Measurements from ENCODE around the gene AGAP3.

AGAP3 gene

DNA sequence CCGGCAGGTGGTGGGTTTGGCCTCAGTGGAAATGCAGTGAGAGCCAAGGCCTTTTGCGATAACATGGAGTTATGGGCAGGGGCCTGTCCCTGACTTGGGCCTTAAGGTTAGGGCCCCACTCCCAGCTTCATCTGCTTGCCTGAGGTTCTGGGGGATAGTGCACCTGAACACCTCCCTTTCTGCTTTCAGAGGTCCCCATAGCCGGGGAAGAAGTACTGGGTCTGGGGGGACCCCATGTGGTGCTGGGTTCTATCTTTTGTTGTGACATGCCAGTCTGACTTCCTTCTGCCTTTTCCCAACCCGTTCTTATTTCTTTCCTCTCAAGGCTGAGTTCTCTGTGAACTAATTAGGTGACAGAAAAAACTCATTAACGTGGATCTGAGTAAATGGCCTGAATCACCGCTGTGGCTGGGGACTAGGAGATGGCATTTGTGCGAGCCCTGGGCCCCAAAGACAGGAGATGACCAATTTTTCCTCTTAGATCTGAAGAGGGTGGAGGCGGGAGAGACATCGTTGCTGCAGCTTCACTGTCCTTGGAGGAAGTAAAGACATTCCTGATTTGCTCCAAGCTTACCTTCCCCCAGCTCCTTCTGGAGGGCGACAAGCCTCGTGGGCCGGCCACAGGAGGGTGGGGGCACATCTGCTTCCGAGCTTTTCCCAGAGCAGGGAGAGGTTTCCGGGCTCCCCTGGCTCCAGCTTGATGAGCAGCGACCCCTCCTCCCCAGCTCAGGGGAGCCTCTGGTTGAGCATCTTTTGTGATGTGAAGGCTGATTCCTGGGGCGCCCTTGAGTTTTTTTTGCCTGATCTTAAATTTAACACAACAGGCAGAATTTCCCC is 2.0 kb downstream of the AGAP3 start:
- DNase-seq (ENCODE audit: low read depth, low spot score), result peak; percentile 34

- peak; percentile 81 for DNase-seq (ENCODE audit: low read depth, low spot score)
These were observed 2.8 kb downstream of the AGAP3 start for GRCh38 chr7:151088856-151089699.

DNA sequence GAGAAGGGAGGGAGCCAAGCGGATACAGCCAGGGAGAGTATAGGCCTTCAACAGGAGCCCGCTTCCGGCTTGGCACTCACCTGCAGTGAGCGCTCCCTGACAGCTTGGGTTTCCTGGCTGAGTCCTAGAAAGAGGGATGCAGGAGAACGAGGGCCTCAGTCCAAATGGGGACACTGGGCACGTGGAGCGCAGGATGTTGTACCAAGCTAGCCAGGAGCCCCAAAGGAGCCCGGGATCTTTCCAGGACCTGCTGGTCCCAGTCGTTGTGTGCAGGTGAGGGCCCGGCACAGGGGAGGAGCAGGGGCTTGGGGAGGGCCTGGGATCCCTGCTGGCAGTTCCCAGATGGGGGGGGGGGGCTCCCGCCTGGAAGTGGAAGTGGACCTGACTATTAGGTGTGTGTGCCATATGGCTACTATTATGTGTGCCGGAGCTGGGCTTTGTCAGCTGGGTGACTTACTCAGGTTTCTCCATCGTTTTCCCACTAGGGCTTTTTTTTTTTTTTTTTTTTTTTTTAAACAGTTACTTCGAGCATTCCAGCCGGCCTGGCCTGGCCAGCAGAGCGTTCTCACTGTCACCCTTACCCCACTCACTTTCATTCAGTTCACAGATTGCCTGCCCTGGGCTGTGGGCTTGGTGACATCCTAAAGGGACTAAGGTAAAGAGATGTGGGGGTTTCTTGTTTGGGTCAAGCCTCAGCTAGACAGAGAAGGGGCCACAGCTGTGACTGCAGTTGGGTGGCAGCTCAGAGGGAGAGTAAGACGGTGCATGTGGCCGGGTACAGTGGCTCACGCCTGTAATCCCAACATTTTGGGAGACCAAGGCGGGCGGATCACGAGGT is 3.8 kb downstream of the AGAP3 start:
- DNase-seq (ENCODE audit: low read depth, low spot score), result peak; percentile 30

DNA sequence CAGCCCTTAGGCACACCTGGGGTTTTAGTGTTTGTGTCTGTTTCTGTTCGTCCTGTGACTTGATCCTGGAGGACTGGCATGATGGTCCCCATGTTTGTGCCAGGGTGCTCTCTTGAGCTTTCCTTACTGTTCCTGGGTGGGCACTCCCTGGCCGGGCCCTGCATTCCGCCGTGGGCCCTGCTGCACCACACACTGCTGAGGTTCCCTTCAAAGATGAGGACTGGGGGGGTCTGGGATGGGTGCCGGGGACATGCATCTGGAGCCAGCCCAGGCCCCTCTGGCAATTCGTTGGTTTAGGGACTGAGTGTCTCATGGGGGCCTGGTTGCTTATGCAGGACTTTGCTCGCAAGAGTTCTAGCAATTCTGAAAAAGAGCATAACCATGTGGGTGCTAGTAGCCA is 4.7 kb downstream of the AGAP3 start:
- DNase-seq (ENCODE audit: low read depth, low spot score), result no peak

DNA sequence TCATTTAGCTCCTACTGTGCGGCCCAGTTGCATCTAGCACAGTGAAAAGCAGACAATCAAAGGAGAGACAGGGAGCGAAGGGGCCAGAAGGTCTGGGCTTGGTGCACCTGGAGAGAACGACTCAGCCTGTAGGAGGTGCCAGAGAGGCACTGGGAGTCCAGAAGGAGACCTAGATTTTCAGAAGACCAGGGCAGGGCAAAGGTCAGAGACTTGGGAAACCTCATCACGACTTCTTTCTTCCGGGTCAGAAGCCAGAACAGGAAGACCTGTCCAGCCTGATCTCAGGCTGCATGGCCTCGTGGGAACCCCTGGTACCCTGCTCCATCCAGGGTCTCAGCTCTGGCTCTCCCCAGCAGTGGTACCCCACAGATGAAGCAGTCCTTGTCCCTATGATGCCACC is 5.2 kb downstream of the AGAP3 start:
- no peak for DNase-seq (ENCODE audit: low read depth, low spot score)

GRCh38 chr7:151091988-151092387 is 5.7 kb downstream of the AGAP3 start:
- no peak for DNase-seq (ENCODE audit: low read depth, low spot score)

- DNase-seq (ENCODE audit: low read depth, low spot score), result no peak
These were observed 7.5 kb downstream of the AGAP3 start for GRCh38 chr7:151093748-151094147.

DNA sequence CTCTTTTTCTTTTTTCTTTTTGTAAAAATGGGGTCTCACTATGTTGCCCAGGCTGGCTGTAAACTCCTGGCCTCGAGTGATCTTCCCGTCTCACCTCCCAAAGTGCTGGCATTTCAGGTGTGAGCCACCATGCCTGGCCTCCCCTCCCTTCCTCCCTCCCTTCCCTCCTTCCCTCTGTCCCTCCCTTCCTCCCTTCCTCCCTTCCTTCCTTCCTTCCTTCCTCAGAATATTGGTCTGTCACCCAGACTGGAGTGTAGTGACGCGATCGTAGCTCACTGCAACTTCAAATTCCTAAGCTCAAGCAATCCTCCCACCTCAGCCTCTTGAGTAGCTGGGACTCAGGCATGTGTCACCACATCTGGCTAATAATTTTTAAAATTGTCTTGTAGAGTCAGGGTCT is 8.4 kb downstream of the AGAP3 start:
- DNase-seq (ENCODE audit: low read depth, low spot score), result no peak

- DNase-seq (ENCODE audit: low read depth, low spot score), result no peak
These were observed 9.0 kb downstream of the AGAP3 start for GRCh38 chr7:151095123-151095797.

DNA sequence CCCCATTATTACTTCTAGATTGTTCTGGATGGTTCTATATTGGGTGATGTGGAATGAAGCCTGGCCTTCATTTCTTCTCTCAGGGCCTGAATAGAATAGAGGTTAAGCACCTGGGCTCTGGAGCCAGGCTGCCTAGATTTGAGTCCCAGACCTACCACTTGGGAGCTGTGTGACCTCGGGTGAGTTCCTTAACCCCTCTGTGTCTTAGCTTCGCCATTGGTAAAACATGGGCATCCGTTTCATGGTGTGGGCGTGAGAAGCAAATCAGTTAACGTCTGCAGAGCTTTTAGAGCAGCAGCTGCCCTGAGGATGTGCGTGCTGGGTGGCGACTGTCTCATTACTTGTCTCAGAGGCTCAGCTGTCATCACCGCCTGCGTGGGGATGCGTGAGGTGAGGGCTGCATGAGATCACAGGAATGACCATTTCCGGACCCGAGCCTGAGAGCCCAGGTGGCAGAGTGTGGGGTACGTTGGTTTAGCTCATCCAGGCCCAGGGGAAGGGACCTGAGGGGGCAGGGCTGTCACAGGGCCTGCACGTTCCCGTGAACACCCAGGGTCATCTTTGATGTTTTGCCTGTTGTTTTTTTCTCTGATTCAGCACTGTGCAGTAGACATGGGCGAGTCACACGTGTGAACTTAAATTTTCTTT is 9.7 kb downstream of the AGAP3 start:
- DNase-seq (ENCODE audit: low read depth, low spot score), result no peak

DNA sequence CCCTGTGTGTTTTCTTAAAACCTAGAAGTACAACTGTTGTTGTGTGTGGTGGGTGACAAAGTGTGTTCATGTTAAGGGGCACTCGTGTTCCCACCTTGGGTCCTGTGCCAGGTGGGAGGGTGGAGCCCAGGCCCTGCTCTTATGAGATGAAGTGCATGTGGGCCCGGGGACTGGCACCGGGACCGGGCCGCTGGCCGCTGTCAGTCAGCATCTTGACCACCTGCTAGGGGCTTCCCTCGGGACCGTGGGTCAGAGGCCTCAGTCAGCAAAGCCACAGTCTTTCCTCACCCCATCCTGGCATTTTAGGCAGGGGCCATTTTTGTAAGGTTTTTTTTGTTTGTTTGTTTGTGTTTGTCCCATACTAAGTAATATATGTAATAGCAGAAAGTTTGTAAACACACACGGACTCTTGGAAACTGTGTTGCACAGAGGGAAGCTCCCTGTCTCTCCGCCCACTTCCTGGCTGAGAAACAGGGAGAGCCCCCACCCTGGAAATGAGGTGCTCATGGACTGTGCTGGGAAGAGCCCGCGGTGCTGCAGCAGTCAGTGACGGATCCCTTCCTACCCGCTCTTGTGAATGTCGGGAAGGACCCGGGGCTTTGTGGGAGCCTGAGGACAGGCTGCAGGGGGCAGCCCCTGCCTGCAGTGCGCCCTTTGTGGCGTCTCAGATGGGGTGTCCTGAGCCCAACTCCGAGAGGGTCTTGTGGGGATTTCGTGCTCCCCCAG is 13.4 kb downstream of the AGAP3 start:
- no peak for DNase-seq (ENCODE audit: low read depth, low spot score)

DNA sequence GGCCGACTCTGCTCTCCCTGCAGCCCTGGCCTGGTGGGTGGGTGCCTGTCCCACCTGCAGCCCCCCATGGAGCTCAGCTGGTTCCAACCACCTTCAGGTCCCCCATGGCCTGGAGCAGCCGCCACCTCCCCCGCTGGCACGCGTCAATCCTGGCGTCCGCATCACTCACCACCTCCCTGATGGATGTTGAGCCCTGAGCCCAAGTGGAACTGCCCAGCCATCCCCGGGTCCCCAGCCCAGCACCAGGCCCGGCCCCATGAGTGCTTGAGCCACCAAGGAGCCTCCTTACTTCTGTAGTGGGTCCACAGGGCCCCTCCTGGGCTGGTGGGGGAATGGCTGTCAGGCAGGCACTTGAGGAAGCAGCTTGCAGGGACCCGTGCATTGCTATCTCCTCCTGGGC is 14.6 kb downstream of the AGAP3 start:
- DNase-seq (ENCODE audit: low read depth, low spot score), result no peak

DNA sequence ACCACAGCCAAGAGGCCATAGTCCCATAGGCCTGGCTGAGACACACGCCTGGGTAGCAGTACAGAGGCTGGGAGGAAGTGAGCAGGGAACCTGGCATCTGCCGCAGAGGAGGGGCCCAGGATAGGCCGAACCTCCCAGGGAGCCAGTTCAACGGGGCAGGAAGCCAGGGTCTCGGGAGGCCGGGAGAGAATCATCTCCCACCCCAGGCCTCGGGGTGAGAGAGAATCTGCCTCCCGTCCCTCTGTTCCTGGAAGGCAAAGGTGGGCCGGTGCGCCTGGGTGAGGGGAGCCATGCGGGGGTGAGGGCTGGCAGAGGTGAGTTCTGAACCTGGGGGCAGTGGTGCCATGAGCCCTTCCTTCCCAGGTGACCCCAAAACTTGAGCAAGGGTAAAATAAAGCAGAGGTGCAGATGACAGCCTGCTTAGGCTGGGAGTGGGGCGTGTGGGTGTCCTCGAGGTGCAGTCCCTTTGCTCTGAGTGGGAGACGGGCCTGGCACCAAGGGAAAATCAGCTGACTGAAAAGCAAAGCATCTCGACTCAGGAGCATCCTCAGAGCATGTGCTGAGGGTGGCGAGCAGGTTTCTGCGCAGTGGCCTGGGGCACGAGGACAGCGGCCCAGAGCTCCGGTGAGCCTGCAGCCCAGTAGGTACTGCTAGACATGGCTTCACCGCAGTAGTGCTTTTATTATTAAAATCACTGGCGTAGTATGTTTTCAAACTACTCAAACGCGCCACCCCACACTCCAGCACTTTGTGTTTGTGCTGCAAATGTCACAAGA is 15.5 kb downstream of the AGAP3 start:
- no peak for DNase-seq (ENCODE audit: low read depth, low spot score)

- DNase-seq (ENCODE audit: low read depth, low spot score), result no peak
These were observed 16.7 kb downstream of the AGAP3 start for GRCh38 chr7:151102991-151103390.

DNA sequence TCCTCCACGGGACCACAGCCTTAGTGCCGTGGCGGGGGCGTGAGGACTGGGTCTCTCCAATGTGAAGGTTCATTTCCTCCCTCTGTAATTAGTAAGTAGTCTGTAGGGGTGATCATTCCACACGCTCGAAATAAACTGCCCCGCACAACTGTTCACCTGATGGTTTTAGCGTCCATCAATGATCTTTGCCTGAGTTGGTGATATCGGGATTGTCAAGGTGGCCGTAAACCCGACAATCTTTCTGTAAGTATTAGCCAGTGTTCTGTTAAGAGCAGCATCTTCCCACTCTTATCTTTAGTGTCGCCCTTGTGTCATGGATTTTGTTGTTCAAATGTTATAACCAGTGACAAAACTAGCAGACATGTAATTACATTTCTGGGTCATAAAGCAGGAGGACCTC is 17.7 kb downstream of the AGAP3 start:
- no peak for DNase-seq (ENCODE audit: low read depth, low spot score)

GRCh38 chr7:151104411-151105235 is 18.3 kb downstream of the AGAP3 start:
- DNase-seq (ENCODE audit: low read depth, low spot score), result peak; percentile 90

DNA sequence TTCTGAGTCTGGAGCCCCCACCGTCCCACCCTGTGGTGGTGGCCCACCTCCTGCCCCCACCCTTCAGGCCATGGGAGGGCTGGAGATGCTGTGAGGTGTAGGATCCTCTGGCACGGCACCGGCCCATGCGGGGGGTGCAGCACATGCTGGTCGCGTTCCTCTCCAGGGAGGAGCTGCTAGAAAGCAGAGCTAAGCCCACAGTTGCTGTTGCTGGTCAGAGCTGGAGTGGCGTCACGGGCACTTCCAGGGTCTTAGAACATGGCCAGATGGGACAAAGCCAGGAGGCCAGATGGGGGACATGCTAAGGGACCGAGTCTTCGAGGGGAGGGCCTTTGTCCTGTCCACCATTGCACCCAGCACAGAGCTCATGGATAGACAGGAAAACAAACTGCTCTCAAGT is 21.6 kb downstream of the AGAP3 start:
- no peak for DNase-seq (ENCODE audit: low read depth, low spot score)

All from astrocyte of the hippocampus (primary cell).